HepG2 (cell line): ENCODE data around the gene GAGE12J. TPM values are rescaled to one million over a fixed set of nuclear protein-coding genes. Genes with fewer than 3 reads are reported as not detected.
A peak's percentile ranks its signal among the peaks of the same experiment; 100 is the strongest.

Experiments used
- ATAC-seq: fragments of 200-7000 bp; cut with Tn5 transposase; 3 replicates; pipeline ENCODE4 v1.9.1; 2020; ENCODE audit warnings: mild to moderate bottlenecking, moderate library complexity
- BruUV-seq: library from RNA; stranded (reverse); fragments of 400-500 nt; replicated peaks from 2 replicates; lab custom pipeline; 2021; lab: Mats Ljungman, UMichigan
- CTCF ChIA-PET: fragments of 300-600 bp; formaldehyde crosslinking; extraction: SDS; loops from one replicate; lab custom pipeline; 2021; ENCODE audit warnings: low total read pairs, inconsistent platforms, low intra/inter-chr PET ratio; lab: Yijun Ruan, JAX
- POLR2A ChIA-PET: fragments of 350-600 bp; sonication (Branson Sonifier 250); formaldehyde crosslinking; loops from one replicate; lab custom pipeline; 2020; ENCODE audit warnings: antibody characterized with exemption, inconsistent platforms; lab: Yijun Ruan, JAX
- DNase-seq: peaks from one replicate; pipeline ENCODE4 v3.0.0-alpha.2; 2015; ENCODE audit warnings: low spot score
- FAIRE-seq: peaks from 3 replicates; lab custom pipeline; 2011; peaks lifted over from hg19 to GRCh38; lab: Jason Lieb, UNC
- H2AFZ ChIP-seq: one replicate; pipeline ENCODE4 v1.6.1; 2011; ENCODE audit warnings: low read length, inconsistent platforms
- H3K27ac ChIP-seq: fragments of 300-600 bp; 3 replicates; pipeline ENCODE4 v1.8.0; 2011; ENCODE audit warnings: mixed run types, mild to moderate bottlenecking, mixed read lengths, low read length, inconsistent platforms; ENCODE audit not compliant: insufficient read depth; ENCODE audit errors: extremely low read length
- H3K27me3 ChIP-seq, 2 experiments: fragments of 200-600 bp in 1 of 2; 2 replicates in 1 of 2; 3 replicates in 1 of 2; pipeline versions ENCODE4 v1.6.0 to v1.8.0; 2011; ENCODE audit warnings: low read length in 2 of 2, mild to moderate bottlenecking in 2 of 2, moderate library complexity in 2 of 2, inconsistent platforms in 1 of 2; ENCODE audit not compliant: insufficient read depth in 2 of 2, control insufficient read depth in 1 of 2
- H3K36me3 ChIP-seq, 2 experiments: fragments of 200-600 bp in 1 of 2; replicated peaks in 1 of 2; 2 replicates in 1 of 2; 3 replicates in 1 of 2; pipeline versions ENCODE4 v1.5.1 to v1.8.0; 2011; ENCODE audit warnings: low read length in 2 of 2, inconsistent platforms in 1 of 2; ENCODE audit not compliant: insufficient read depth in 2 of 2, control insufficient read depth in 1 of 2
- H3K4me1 ChIP-seq: 2 replicates; pipeline ENCODE4 v1.5.1; 2012; ENCODE audit warnings: low read length, inconsistent platforms; ENCODE audit not compliant: insufficient read depth
- H3K4me2 ChIP-seq: 2 replicates; pipeline ENCODE4 v1.6.0; 2011; ENCODE audit warnings: low read depth, low read length, inconsistent platforms
- H3K4me3 ChIP-seq, 3 experiments: fragments of 200-600 bp in 1 of 3; sonication (generic), shearing (Covaris generic) in 1 of 3; replicated peaks in 1 of 3; 2 replicates each; pipeline ENCODE4 v1.5.1; 2011 to 2016; ENCODE audit warnings: low read length in 3 of 3, inconsistent platforms in 2 of 3, low read depth in 2 of 3, mild to moderate bottlenecking in 2 of 3, control low read depth in 1 of 3, mixed read lengths in 1 of 3; ENCODE audit not compliant: insufficient read depth in 1 of 3
- H3K79me2 ChIP-seq: one replicate; pipeline ENCODE4 v1.6.1; 2011; ENCODE audit warnings: low read length, inconsistent platforms; ENCODE audit not compliant: insufficient read depth
- H3K9ac ChIP-seq: 2 replicates; pipeline ENCODE4 v1.6.0; 2011; ENCODE audit warnings: mild to moderate bottlenecking, low read depth, low read length, inconsistent platforms; ENCODE audit not compliant: insufficient read depth
- H3K9me3 ChIP-seq: 2 replicates; pipeline ENCODE4 v1.5.1; 2012; ENCODE audit warnings: mild to moderate bottlenecking, low read length
- H4K20me1 ChIP-seq: 2 replicates; pipeline ENCODE4 v1.6.0; 2011; ENCODE audit warnings: inconsistent platforms, mild to moderate bottlenecking, low read length, moderate library complexity; ENCODE audit not compliant: insufficient read depth
- AGO2 ChIP-seq: fragments of 200-400 bp; formaldehyde crosslinking; optimal IDR thresholded peaks from 2 replicates; pipeline ENCODE3; 2017; ENCODE audit warnings: mild to moderate bottlenecking, low read depth, low read length, moderate library complexity
- HNF4A ChIP-seq: sonication (generic); formaldehyde crosslinking; IDR thresholded peaks from 2 replicates; pipeline ENCODE4 v1.4.0; 2020; ENCODE audit warnings: missing genetic modification reagents
- U2AF1 ChIP-seq: fragments of 200-400 bp; formaldehyde crosslinking; optimal IDR thresholded peaks from 2 replicates; pipeline ENCODE3; 2017; ENCODE audit warnings: mild to moderate bottlenecking, low read depth, low read length
- ZNF768 ChIP-seq: sonication (generic); formaldehyde crosslinking; IDR thresholded peaks from 2 replicates; pipeline ENCODE4 v1.4.0; 2020; ENCODE audit warnings: missing genetic modification reagents
- WGBS: methylation state at CpG from one replicate; pipeline ENCODE4 v1.1.6; 2017; ENCODE audit warnings: low lambda C conversion rate; 5-methylcytosine and 5-hydroxymethylcytosine counted together
- in situ Hi-C: cut with HindIII; loops from 2 replicates; pipeline ENCODE4 v1.10.0; 2017; ENCODE audit warnings: low pct_unique_long_range_greater_than_20kb; ENCODE audit not compliant: extremely low pct_ligation_motif_present
- intact Hi-C: fragments of 100-400 bp; cut with micrococcal nuclease; formaldehyde crosslinking; loops from one replicate; pipeline ENCODE4 v1.10.0; 2022; ENCODE audit not compliant: unreplicated experiment
- polyA plus RNA-seq, 8 experiments: library from polyadenylated mRNA; depleted of rRNA in 3 of 8; stranded (reverse) in 7 of 8; unstranded in 1 of 8; fragments of >200 nt; fragmentation: Illumina TruSeq in 4 of 8; extraction: Trizol in 4 of 8; gene quantifications; 2 replicates each; pipeline versions ENCODE4 v1.2.1 to v1.2.3, GENCODE V29; 2011 to 2016; ENCODE audit warnings: low read depth in 4 of 8, missing spikeins in 1 of 8, mixed read lengths in 1 of 8; ENCODE audit not compliant: insufficient read depth in 1 of 8
- total RNA-seq, 5 experiments: library from RNA; depleted of rRNA; stranded (reverse); fragments of >200 nt; fragmentation: Illumina TruSeq; extraction: Trizol; gene quantifications; 2 replicates each; pipeline ENCODE4 v1.2.3, GENCODE V29; 2016; ENCODE audit warnings: low read depth in 1 of 5
- TF ChIP-seq, protein P1 (sequence below): sonication (generic); formaldehyde crosslinking; IDR thresholded peaks from 2 replicates; pipeline ENCODE4 v1.9.0; 2021; ENCODE audit warnings: missing genetic modification reagents, borderline replicate concordance

The GAGE12J gene
- total and polyA plus RNA-seq, 2 of the 13 experiments (the other 11 are each of a cell fraction or from before 2014, with no cell fraction given): not detected

GRCh38 chrX:49276207-49276606 lies 45.6 kb upstream of the GAGE12J start:
- Histone ChIP-seq H3K4me2 (no peak overlapping the region), H3K36me3 (no peaks in the 10 kb centered on the region), H3K79me2 (peaks cover 5% of the 10 kb centered on the region), H3K9ac (no peak overlapping the region), H3K27me3 (no peaks in the 10 kb centered on the region)
- CTCF ChIA-PET: no interaction called here
- DNase-seq: no peak
- POLR2A ChIA-PET: no interaction called here
- BruUV-seq: no TSS peak
- TF ChIP-seq ZNF768 (CRISPR knock-in tag): peak; percentile 25; the same call in 1 of the 2 replicates
- no peak for TF ChIP-seq U2AF1
- TF ChIP-seq HNF4A (CRISPR knock-in tag): no peak
- TF ChIP-seq, all 625 proteins: peak for 1
- no peak overlapping the region for H3K27ac ChIP-seq
- H3K4me3 ChIP-seq: no peak overlapping the region
- H4K20me1 ChIP-seq: no peaks in the 10 kb centered on the region
- FAIRE-seq (no peak), ATAC-seq (no peak)
- H3K9me3 ChIP-seq: no peaks in the 10 kb centered on the region
- intact Hi-C loops: no loop called here
- H3K4me1 ChIP-seq: peaks cover 24% of the 10 kb centered on the region
- whole genome bisulfite sequencing: 89% methylated on average over 1 of the region's 1 CpG
- in situ Hi-C loops: no loop called here
- no peak overlapping the region for H2AFZ ChIP-seq

GRCh38 chrX:49276671-49277534 lies 44.9 kb upstream of the GAGE12J start:
- Histone ChIP-seq H2AFZ (no peak overlapping the region), H3K9me3 (no peaks in the 10 kb centered on the region), H3K9ac (no peak overlapping the region), H3K4me1 (peaks cover 17% of the 10 kb centered on the region), H3K79me2 (peaks cover 3% of the 10 kb centered on the region), H3K27me3 (no peaks in the 10 kb centered on the region), H3K36me3 (no peaks in the 10 kb centered on the region), H4K20me1 (no peaks in the 10 kb centered on the region), H3K27ac (no peak overlapping the region), H3K4me3 (no peak overlapping the region), H3K4me2 (no peak overlapping the region)
- ChIA-PET POLR2A (no interaction called here), CTCF (no interaction called here)
- 74% methylated on average over 4 of the region's 19 CpGs for WGBS
- intact Hi-C loops: no loop called here
- in situ Hi-C loops: no loop called here
- DNase-seq: no peak
- FAIRE-seq: no peak
- no TSS peak for BruUV-seq
- peak; percentile 34; the same call in 1 of the 3 replicates for ATAC-seq
- TF ChIP-seq, protein P1, sequence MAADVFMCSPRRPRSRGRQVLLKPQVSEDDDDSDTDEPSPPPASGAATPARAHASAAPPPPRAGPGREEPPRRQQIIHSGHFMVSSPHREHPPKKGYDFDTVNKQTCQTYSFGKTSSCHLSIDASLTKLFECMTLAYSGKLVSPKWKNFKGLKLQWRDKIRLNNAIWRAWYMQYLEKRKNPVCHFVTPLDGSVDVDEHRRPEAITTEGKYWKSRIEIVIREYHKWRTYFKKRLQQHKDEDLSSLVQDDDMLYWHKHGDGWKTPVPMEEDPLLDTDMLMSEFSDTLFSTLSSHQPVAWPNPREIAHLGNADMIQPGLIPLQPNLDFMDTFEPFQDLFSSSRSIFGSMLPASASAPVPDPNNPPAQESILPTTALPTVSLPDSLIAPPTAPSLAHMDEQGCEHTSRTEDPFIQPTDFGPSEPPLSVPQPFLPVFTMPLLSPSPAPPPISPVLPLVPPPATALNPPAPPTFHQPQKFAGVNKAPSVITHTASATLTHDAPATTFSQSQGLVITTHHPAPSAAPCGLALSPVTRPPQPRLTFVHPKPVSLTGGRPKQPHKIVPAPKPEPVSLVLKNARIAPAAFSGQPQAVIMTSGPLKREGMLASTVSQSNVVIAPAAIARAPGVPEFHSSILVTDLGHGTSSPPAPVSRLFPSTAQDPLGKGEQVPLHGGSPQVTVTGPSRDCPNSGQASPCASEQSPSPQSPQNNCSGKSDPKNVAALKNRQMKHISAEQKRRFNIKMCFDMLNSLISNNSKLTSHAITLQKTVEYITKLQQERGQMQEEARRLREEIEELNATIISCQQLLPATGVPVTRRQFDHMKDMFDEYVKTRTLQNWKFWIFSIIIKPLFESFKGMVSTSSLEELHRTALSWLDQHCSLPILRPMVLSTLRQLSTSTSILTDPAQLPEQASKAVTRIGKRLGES (CRISPR knock-in tag): no peak
- peak; percentile 9 for TF ChIP-seq AGO2
